Endometrial microvascular endothelial cells (primary cell): ENCODE results near the gene AIPL1. TPM values are rescaled to one million over a fixed set of nuclear protein-coding genes. Genes with fewer than 3 reads are reported as not detected.

Experiments
- in situ Hi-C: cut with HindIII; loops from 2 replicates; pipeline ENCODE4 v1.10.0; 2017; ENCODE audit warnings: low sequenced_read_pairs, low pct_unique_long_range_greater_than_20kb; ENCODE audit errors: inconsistent ontology term
- total RNA-seq: library from RNA; depleted of rRNA; stranded (reverse); fragments of >200 nt; gene quantifications from one replicate; pipeline ENCODE4 v1.2.3, GENCODE V29; 2015; ENCODE audit errors: inconsistent ontology term

Gene AIPL1
- total RNA-seq, 1 donor from 2014 or later = not detected

GRCh38 chr17:6468051-6468790 lies 33.3 kb upstream of the AIPL1 start:
- in situ Hi-C loops = no loop called here

GRCh38 chr17:6467567-6467966 lies 32.6 kb upstream of the AIPL1 start:
- in situ Hi-C loops = no loop called here

- in situ Hi-C loops = no loop called here
Observed at GRCh38 chr17:6465206-6466003, 30.5 kb upstream of the AIPL1 start.

- in situ Hi-C loops = no loop called here
Observed at GRCh38 chr17:6464446-6465041, 29.6 kb upstream of the AIPL1 start.

GRCh38 chr17:6463616-6464445 lies 28.9 kb upstream of the AIPL1 start:
- in situ Hi-C loops = no loop called here

GRCh38 chr17:6462692-6463091 lies 27.8 kb upstream of the AIPL1 start:
- in situ Hi-C loops = no loop called here

- in situ Hi-C loops = no loop called here
Observed at GRCh38 chr17:6461792-6462524, 27.0 kb upstream of the AIPL1 start.

GRCh38 chr17:6461246-6461645 lies 26.3 kb upstream of the AIPL1 start:
- in situ Hi-C loops = no loop called here

GRCh38 chr17:6460531-6461161 lies 25.7 kb upstream of the AIPL1 start:
- in situ Hi-C loops = no loop called here

GRCh38 chr17:6458460-6458950 lies 23.6 kb upstream of the AIPL1 start:
- in situ Hi-C loops = no loop called here

- in situ Hi-C loops = no loop called here
Observed at GRCh38 chr17:6457688-6458459, 23.0 kb upstream of the AIPL1 start.

- in situ Hi-C loops = no loop called here
Observed at GRCh38 chr17:6456914-6457687, 22.2 kb upstream of the AIPL1 start.

GRCh38 chr17:6456321-6456720 lies 21.4 kb upstream of the AIPL1 start:
- in situ Hi-C loops = no loop called here

GRCh38 chr17:6455321-6455705 lies 20.4 kb upstream of the AIPL1 start:
- in situ Hi-C loops = no loop called here

- in situ Hi-C loops = no loop called here
Observed at GRCh38 chr17:6454495-6455320, 19.8 kb upstream of the AIPL1 start.
